Vagina (tissue), 2 donors: Measurements from ENCODE around the gene NLGN3.

Source experiments
- CTCF ChIP-seq, 3 experiments: fragments of 450-650 bp in 2 of 3; fragments of 200-600 bp in 1 of 3; sonication (generic) in 1 of 3; IDR thresholded peaks; one replicate each; pipeline ENCODE4 v1.5.1; 2017 to 2019; ENCODE audit warnings: antibody characterized with exemption in 3 of 3, mild to moderate bottlenecking in 2 of 3, moderate library complexity in 2 of 3
- POLR2A ChIP-seq, 2 donors: fragments of 450-650 bp; IDR thresholded peaks; one replicate each; pipeline ENCODE4 v1.6.1; 2017; ENCODE audit warnings: antibody characterized with exemption in 2 of 2, mild to moderate bottlenecking in 2 of 2, moderate library complexity in 2 of 2
- POLR2AphosphoS5 ChIP-seq, 2 donors: sonication (generic); formaldehyde crosslinking; IDR thresholded peaks; one replicate each; pipeline ENCODE4 v1.9.0; 2017; ENCODE audit warnings: antibody characterized with exemption in 2 of 2, mild to moderate bottlenecking in 2 of 2, low read depth in 1 of 2; ENCODE audit not compliant: insufficient read depth in 1 of 2

GRCh38 chrX:71162981-71163380, 18.3 kb downstream of the NLGN3 start:
- TF ChIP-seq CTCF (IDR thresholded peaks at IDR 0.05) (no peak), POLR2A (IDR thresholded peaks at IDR 0.05) (no peak), POLR2AphosphoS5 (IDR thresholded peaks at IDR 0.05; ENCODE audit: insufficient read depth in 1 of 2, low read depth in 1 of 2) (no peak)
